GM12873 (cell line): Measurements from ENCODE around the gene MAX.

ENCODE experiments used
- CTCF ChIP-seq: IDR thresholded peaks from 2 replicates; pipeline ENCODE4 v1.5.1; 2012; ENCODE audit warnings: low read depth, mild to moderate bottlenecking, moderate library complexity, low read length, control low read depth; ENCODE audit not compliant: insufficient read depth; ENCODE audit errors: missing control alignments

MAX gene

DNA sequence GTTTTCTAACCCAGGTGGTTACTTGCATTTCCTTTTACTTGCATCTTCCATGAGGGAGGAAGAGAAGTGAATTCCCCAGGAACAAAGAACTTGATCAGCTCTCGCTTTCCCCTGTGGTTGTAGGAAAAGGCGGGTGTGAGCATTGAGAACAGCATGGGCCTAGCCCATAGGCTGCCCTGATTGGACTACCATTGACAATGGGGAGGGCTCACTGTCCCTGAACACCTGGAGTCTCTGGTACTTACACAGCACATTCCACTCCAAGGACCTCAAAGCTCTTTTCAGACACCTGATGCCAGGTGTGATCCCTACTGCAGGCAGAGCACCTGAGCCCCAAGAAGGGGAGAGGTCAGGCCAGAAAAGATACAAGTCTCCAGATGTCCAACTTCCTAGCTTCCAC, 25.0 kb downstream of the MAX start:
- TF ChIP-seq CTCF: no peak

DNA sequence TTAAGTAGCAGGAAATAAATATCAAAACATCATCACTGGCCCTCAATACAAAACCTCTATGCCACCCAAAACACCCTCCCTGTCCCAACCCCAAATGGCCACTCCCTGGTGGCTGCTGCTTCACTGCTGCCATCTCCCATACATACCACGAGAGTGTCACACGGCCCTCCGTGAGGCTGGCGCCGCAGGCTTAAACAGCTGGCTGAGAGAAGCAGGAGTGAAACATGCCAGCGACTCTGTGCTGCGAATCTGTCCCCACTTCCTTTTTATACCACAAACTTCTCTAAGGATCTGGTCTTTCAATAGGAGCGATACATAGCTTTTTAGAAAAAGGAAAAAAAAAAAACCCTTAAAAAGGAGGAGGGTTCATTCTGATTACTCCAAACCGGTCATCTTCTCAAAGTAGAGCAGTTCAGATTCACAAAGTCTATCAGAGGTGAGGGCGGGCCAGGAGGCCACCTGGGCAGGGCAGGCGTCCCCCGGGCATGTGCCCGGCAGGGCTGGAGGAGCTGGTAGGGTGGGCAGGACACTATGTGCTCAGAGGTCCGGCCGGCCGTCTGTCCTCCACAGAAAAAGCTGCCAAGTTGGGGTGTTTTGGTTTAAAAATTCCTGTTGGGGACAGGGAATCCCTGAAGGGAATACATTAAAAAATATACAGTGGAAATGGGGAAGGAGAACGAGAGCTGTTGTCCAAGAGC, 26.5 kb downstream of the MAX start:
- no peak for TF ChIP-seq CTCF

GRCh38 chr14:65074449-65075150, 27.7 kb downstream of the MAX start:
- TF ChIP-seq CTCF: no peak

DNA sequence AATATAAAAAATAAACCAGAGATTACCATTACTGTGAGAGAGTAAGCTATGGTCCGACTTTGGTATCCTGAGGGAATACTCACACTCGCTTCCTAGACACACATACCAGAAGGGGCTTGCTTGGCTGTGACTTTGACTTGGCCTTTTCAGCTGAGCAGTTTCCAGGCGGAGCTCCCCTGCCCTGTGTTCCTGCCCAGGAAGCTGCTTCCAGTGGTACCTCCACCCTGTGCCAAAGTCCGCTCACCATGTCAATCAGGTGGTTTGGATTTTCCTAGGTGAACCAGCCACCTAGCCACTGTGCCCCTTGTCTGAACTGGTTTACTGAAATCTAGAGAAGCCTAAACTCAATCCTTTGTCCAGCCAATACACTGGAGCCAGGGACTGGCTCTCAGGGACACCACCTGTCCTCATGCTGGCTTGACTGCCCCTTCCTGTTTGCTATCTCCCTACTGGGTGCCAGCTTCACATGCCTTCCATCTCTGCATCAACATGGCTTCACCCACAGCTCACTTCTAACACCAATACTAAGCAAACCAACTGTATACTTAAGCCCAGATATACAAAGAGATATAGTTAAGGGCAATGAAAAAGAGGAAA, 28.6 kb downstream of the MAX start:
- no peak for TF ChIP-seq CTCF

- TF ChIP-seq CTCF: no peak
Measured at GRCh38 chr14:65072937-65073336, 29.4 kb downstream of the MAX start.

DNA sequence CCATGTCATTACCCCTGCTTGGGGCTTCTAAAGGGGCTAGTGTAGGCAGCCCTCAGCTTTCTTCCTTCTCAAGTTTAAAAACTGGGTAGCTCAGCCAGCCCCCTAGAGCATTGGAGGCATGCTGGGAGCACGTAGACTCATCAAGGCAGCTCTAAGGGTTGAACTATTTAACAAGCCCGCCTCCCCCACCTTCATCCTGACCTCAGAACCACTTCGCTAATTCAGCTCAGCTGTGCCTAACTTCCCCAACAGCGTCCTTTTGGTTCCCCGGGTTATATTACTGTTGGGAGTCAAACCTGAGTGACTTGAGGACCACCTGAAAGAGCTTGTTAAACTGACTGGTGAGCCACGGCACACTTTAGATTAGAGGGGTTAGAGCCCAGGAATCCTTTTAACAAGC, 30.1 kb downstream of the MAX start:
- TF ChIP-seq CTCF: no peak

GRCh38 chr14:65071544-65071943, 30.8 kb downstream of the MAX start:
- no peak for TF ChIP-seq CTCF
